Measurements from ENCODE around the gene PAK1. TPM values are rescaled to one million over a fixed set of nuclear protein-coding genes. Genes with fewer than 3 reads are reported as not detected.

PAK1 gene
- 10 to 100 TPM; 77.2 to 83.6 TPM for total RNA-seq

- peaks cover 7% of the 10 kb centered on the region for H3K36me3 Mint-ChIP-seq
- POLR2A ChIA-PET, result interaction anchor here (0.6 to 1.1 kb wide), 2 partner anchors 26 to 62 kb away, joined by 3 to 8 read pairs; no protein-coding TSS in a partner anchor
- H3K27me3 Mint-ChIP-seq, result peaks cover 11% of the 10 kb centered on the region
- peaks cover 29% of the 10 kb centered on the region for H3K4me1 Mint-ChIP-seq
- DNase-seq (peak; percentile 90), ATAC-seq (ENCODE audit: low read depth) (peak; percentile 79)
- no peaks in the 10 kb centered on the region for H3K9me3 Mint-ChIP-seq
- H3K27ac Mint-ChIP-seq, result peak within 1 kb of the TSS; percentile 89
- peak within 1 kb of the TSS; percentile 91 for H3K4me3 Mint-ChIP-seq
Observed at GRCh38 chr11:77473801-77474683, at the start of gene PAK1. Gene PAK1 (minus strand): TSS chr11:77474094. CDS start chr11:77392520, 81,574 bp downstream.

GRCh38 chr11:77522215-77522614 lies 48.3 kb upstream of the PAK1 start:
- no peak overlapping the region for H3K4me3 Mint-ChIP-seq
- ATAC-seq (ENCODE audit: low read depth), result no peak
- H3K27ac Mint-ChIP-seq, result no peak overlapping the region
- no peaks in the 10 kb centered on the region for H3K27me3 Mint-ChIP-seq
- no peaks in the 10 kb centered on the region for H3K4me1 Mint-ChIP-seq
- POLR2A ChIA-PET, result no interaction called here
- no peaks in the 10 kb centered on the region for H3K9me3 Mint-ChIP-seq
- DNase-seq, result no peak
- H3K36me3 Mint-ChIP-seq, result no peaks in the 10 kb centered on the region

DNA sequence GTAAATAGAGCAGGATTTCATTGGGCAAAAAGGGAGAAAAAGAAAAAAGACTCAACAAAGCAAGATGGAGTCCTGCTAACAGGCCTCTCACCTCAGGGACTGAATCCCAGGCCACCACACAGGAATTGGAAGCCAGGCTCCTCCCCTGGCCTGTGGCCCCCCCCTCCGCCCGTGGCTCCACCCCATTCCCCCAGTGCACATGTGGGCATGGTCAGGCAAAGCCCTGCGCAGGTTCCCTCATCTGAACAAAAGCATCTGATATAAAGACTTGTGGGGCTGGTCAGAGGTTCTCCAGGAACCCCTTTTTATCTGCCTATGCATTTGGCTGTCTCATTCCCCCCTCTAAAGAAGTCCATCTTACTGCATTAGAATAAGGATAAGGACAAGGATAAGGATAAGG lies 46.0 kb upstream of the PAK1 start:
- Mint-ChIP-seq H3K36me3 (no peaks in the 10 kb centered on the region), H3K27me3 (peaks cover 2% of the 10 kb centered on the region)
- no peak for ATAC-seq (ENCODE audit: low read depth)

GRCh38 chr11:77518471-77518870 lies 44.6 kb upstream of the PAK1 start:
- ATAC-seq (ENCODE audit: low read depth), result no peak
- DNase-seq, result no peak
- H3K36me3 Mint-ChIP-seq, result no peaks in the 10 kb centered on the region
- H3K27ac Mint-ChIP-seq, result no peak overlapping the region
- H3K4me3 Mint-ChIP-seq, result no peak overlapping the region
- H3K27me3 Mint-ChIP-seq, result peaks cover 2% of the 10 kb centered on the region
- H3K4me1 Mint-ChIP-seq, result no peaks in the 10 kb centered on the region
- POLR2A ChIA-PET, result no interaction called here
- no peaks in the 10 kb centered on the region for H3K9me3 Mint-ChIP-seq

More for the DNA sequence above, 46.0 kb upstream of the PAK1 start:
- no peak for DNase-seq
- H3K4me3 Mint-ChIP-seq, result no peak overlapping the region
- no peak overlapping the region for H3K27ac Mint-ChIP-seq
- POLR2A ChIA-PET, result no interaction called here
- no peaks in the 10 kb centered on the region for H3K4me1 Mint-ChIP-seq
- no peaks in the 10 kb centered on the region for H3K9me3 Mint-ChIP-seq

- no peak overlapping the region for H3K27ac Mint-ChIP-seq
- H3K27me3 Mint-ChIP-seq, result peaks cover 2% of the 10 kb centered on the region
- no peaks in the 10 kb centered on the region for H3K9me3 Mint-ChIP-seq
- H3K4me3 Mint-ChIP-seq, result no peak overlapping the region
- H3K4me1 Mint-ChIP-seq, result no peaks in the 10 kb centered on the region
- H3K36me3 Mint-ChIP-seq, result no peaks in the 10 kb centered on the region
- POLR2A ChIA-PET, result no interaction called here
- ATAC-seq (ENCODE audit: low read depth) (no peak), DNase-seq (no peak)
Observed at GRCh38 chr11:77517753-77518152, 43.9 kb upstream of the PAK1 start.

DNA sequence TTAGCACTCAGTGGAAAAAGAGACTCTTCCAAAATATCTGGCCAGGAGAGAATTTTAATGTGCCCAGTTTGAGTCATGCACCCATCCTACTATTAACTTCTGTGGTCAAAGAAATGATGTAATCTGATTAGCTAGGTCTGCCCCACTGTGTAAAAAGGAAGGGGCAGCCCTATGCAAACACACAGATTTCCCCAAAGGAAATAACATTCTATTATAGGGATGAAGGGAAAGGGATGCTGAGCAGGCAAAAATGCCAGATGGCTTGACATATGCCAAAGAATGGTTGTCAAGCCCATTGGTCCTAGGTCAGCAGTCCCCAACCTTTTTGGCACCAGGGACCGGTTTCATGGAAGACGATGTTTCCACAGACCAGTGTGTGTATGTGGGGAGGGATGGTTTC lies 43.3 kb upstream of the PAK1 start:
- no peak overlapping the region for H3K27ac Mint-ChIP-seq
- peaks cover under 1% of the 10 kb centered on the region for H3K4me1 Mint-ChIP-seq
- DNase-seq (no peak), ATAC-seq (ENCODE audit: low read depth) (no peak)
- no peaks in the 10 kb centered on the region for H3K9me3 Mint-ChIP-seq
- POLR2A ChIA-PET, result no interaction called here
- H3K4me3 Mint-ChIP-seq, result no peak overlapping the region
- no peaks in the 10 kb centered on the region for H3K36me3 Mint-ChIP-seq
- peaks cover 2% of the 10 kb centered on the region for H3K27me3 Mint-ChIP-seq

- Mint-ChIP-seq H3K27ac (no peak overlapping the region), H3K4me1 (peaks cover 3% of the 10 kb centered on the region), H3K36me3 (no peaks in the 10 kb centered on the region), H3K4me3 (no peak overlapping the region), H3K9me3 (no peaks in the 10 kb centered on the region), H3K27me3 (peaks cover 9% of the 10 kb centered on the region)
- DNase-seq (no peak), ATAC-seq (ENCODE audit: low read depth) (no peak)
- POLR2A ChIA-PET, result no interaction called here
Observed at GRCh38 chr11:77515483-77515882, 41.6 kb upstream of the PAK1 start.

- Mint-ChIP-seq H3K27ac (no peak overlapping the region), H3K4me3 (no peak overlapping the region), H3K4me1 (peaks cover 3% of the 10 kb centered on the region), H3K9me3 (no peaks in the 10 kb centered on the region), H3K27me3 (peaks cover 9% of the 10 kb centered on the region), H3K36me3 (no peaks in the 10 kb centered on the region)
- DNase-seq (no peak), ATAC-seq (ENCODE audit: low read depth) (no peak)
- POLR2A ChIA-PET, result no interaction called here
Observed at GRCh38 chr11:77515063-77515462, 41.2 kb upstream of the PAK1 start.

- peaks cover 3% of the 10 kb centered on the region for H3K4me1 Mint-ChIP-seq
- POLR2A ChIA-PET, result no interaction called here
- H3K4me3 Mint-ChIP-seq, result no peak overlapping the region
- ATAC-seq (ENCODE audit: low read depth) (no peak), DNase-seq (no peak)
- H3K27me3 Mint-ChIP-seq, result peaks cover 12% of the 10 kb centered on the region
- H3K9me3 Mint-ChIP-seq, result peaks cover 4% of the 10 kb centered on the region
- H3K27ac Mint-ChIP-seq, result no peak overlapping the region
- H3K36me3 Mint-ChIP-seq, result no peaks in the 10 kb centered on the region
Observed at GRCh38 chr11:77512092-77512491, 38.2 kb upstream of the PAK1 start.

DNA sequence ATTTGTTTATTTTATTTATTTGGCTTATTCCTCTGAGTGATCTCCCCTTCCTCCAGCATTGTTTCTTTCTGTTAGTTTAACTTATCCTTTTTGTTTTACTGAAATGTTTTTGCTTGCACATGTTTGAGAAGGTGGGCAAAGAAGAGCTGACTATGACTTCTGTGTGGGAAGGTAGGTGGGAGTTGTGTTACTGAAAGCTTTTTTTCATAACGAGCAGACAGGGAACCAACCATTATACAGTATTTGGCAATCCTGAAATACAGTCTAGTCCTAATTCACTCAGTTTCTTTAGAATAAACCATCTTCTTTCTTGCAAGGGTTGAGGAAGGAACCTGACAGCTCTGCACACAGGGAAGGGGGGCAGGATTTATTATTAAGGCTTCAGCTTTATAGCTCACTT lies 37.0 kb upstream of the PAK1 start:
- ATAC-seq (ENCODE audit: low read depth), result no peak
- no peaks in the 10 kb centered on the region for H3K36me3 Mint-ChIP-seq
- peaks cover 14% of the 10 kb centered on the region for H3K27me3 Mint-ChIP-seq
- no peak for DNase-seq
- POLR2A ChIA-PET, result no interaction called here
- no peak overlapping the region for H3K27ac Mint-ChIP-seq
- H3K9me3 Mint-ChIP-seq, result peaks cover 4% of the 10 kb centered on the region
- H3K4me1 Mint-ChIP-seq, result peaks cover 3% of the 10 kb centered on the region
- no peak overlapping the region for H3K4me3 Mint-ChIP-seq

GRCh38 chr11:77510095-77510494 lies 36.2 kb upstream of the PAK1 start:
- H3K9me3 Mint-ChIP-seq, result peaks cover 4% of the 10 kb centered on the region
- H3K27ac Mint-ChIP-seq, result no peak overlapping the region
- no peaks in the 10 kb centered on the region for H3K36me3 Mint-ChIP-seq
- POLR2A ChIA-PET, result no interaction called here
- H3K4me3 Mint-ChIP-seq, result no peak overlapping the region
- H3K27me3 Mint-ChIP-seq, result peaks cover 17% of the 10 kb centered on the region
- H3K4me1 Mint-ChIP-seq, result peaks cover 3% of the 10 kb centered on the region
- ATAC-seq (ENCODE audit: low read depth), result no peak
- DNase-seq, result no peak

DNA sequence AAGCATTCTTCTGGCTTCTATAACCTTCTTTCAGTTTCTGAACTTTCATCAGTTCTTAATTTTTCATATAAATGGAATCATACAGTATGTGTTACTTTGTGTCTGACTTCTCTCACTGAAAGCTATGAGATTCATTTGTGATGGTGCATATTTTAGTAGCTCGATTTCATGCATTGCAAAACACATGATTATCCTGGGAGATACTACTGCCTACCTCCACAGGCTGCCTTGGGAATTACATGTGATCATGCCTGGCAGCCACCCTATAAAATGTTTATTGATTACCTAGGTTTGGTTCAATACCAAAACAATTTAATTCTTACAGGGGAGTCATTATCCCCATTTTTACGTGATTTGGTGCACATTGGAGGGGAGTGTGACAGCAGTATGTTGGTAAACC lies 34.1 kb upstream of the PAK1 start:
- DNase-seq, result no peak
- H3K27me3 Mint-ChIP-seq, result peaks cover 19% of the 10 kb centered on the region
- no peak for ATAC-seq (ENCODE audit: low read depth)
- H3K9me3 Mint-ChIP-seq, result peaks cover 4% of the 10 kb centered on the region
- H3K4me1 Mint-ChIP-seq, result peaks cover 3% of the 10 kb centered on the region
- no peak overlapping the region for H3K4me3 Mint-ChIP-seq
- POLR2A ChIA-PET, result no interaction called here
- H3K27ac Mint-ChIP-seq, result no peak overlapping the region
- H3K36me3 Mint-ChIP-seq, result no peaks in the 10 kb centered on the region

GRCh38 chr11:77506857-77507256 lies 33.0 kb upstream of the PAK1 start:
- Mint-ChIP-seq H3K27me3 (peaks cover 24% of the 10 kb centered on the region), H3K4me3 (no peak overlapping the region), H3K27ac (no peak overlapping the region), H3K36me3 (no peaks in the 10 kb centered on the region), H3K4me1 (peaks cover under 1% of the 10 kb centered on the region), H3K9me3 (peaks cover 4% of the 10 kb centered on the region)
- no peak for DNase-seq
- POLR2A ChIA-PET, result no interaction called here
- ATAC-seq (ENCODE audit: low read depth), result no peak

GRCh38 chr11:77505956-77506355 lies 32.1 kb upstream of the PAK1 start:
- H3K27ac Mint-ChIP-seq, result no peak overlapping the region
- POLR2A ChIA-PET, result no interaction called here
- ATAC-seq (ENCODE audit: low read depth) (no peak), DNase-seq (no peak)
- no peaks in the 10 kb centered on the region for H3K36me3 Mint-ChIP-seq
- no peak overlapping the region for H3K4me3 Mint-ChIP-seq
- no peaks in the 10 kb centered on the region for H3K4me1 Mint-ChIP-seq
- peaks cover 4% of the 10 kb centered on the region for H3K9me3 Mint-ChIP-seq
- peaks cover 23% of the 10 kb centered on the region for H3K27me3 Mint-ChIP-seq
